ENCODE results near the gene HSPG2.

DNA sequence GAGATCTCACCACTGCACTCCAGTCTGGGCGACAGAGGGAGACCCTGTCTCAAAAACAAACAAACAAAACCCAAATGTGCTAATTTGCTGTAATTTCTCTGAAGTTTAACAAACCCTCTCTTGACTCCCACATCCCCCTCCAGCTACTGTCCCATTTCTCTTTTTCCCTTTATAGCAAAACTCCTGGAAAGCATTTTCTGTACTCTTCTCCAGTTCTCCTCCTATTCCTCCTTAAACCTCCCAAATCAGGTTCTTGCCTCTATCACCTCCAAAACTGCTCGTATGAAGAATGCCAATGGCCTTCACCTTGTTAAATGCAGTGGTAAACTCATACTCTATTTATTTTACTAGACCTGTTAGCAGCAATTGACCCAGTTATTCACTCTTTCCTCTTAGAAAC is 150.5 kb downstream of the HSPG2 start:
- TF ChIP-seq POLR2AphosphoS5 (IDR thresholded peaks at IDR 0.05; ENCODE audit: low read depth, low read length) (no peak), POLR2A (IDR thresholded peaks at IDR 0.05; ENCODE audit: low read depth, low read length) (no peak), TAF1 (IDR thresholded peaks at IDR 0.05; ENCODE audit: low read depth, low read length) (no peak), PAX5 (IDR thresholded peaks at IDR 0.05; ENCODE audit: insufficient read depth, low read length, severe bottlenecking) (no peak), POU2F2 (IDR thresholded peaks at IDR 0.05; ENCODE audit: low read depth, low read length) (no peak), SPI1 (IDR thresholded peaks at IDR 0.05; ENCODE audit: low read depth, low read length) (no peak)

Measured in GM12891 (cell line).